Fibroblast of lung (primary cell): ENCODE results near the gene TMEFF2.

Experiments
- CTCF ChIP-seq, 2 donors: IDR thresholded peaks in 1 of 2; conservative IDR thresholded peaks in 1 of 2; 1 replicate in 1 of 2; 2 replicates in 1 of 2; pipeline ENCODE4 v1.5.1; 2011 to 2012; ENCODE audit warnings: low read length in 2 of 2, control low read depth in 1 of 2, inconsistent platforms in 1 of 2, low read depth in 1 of 2, mild to moderate bottlenecking in 1 of 2
- EZH2 ChIP-seq: IDR thresholded peaks from 2 replicates; pipeline ENCODE4 v1.5.1; 2012; ENCODE audit warnings: low read length, control low read depth, mild to moderate bottlenecking; ENCODE audit errors: missing control alignments

- TF ChIP-seq CTCF (conservative IDR thresholded peaks at IDR 0.05 in 1 of 2, IDR thresholded peaks at IDR 0.05 in 1 of 2; ENCODE audit: low read depth in 1 of 2, low read length in 2 of 2) (no peak), EZH2 (no peak)
Observed at GRCh38 chr2:191917967-191918651, 276.6 kb downstream of the TMEFF2 start.
